GM06990 (cell line): ENCODE data around the gene CNOT1.

Experiments used
- DNase-seq: peaks from one replicate; pipeline ENCODE4 v3.0.0-alpha.2; 2011; ENCODE audit not compliant: insufficient read length; ENCODE audit errors: extremely low read depth
- H3K27me3 ChIP-seq: replicated peaks from 2 replicates; pipeline ENCODE4 v1.6.0; 2011; ENCODE audit warnings: low read length; ENCODE audit not compliant: control insufficient read depth, insufficient read depth
- H3K36me3 ChIP-seq: 2 replicates; pipeline ENCODE4 v1.5.1; 2011; ENCODE audit warnings: low read length; ENCODE audit not compliant: control insufficient read depth, insufficient read depth
- H3K4me3 ChIP-seq: replicated peaks from 2 replicates; pipeline ENCODE4 v1.5.1; 2011; ENCODE audit warnings: low read depth, mild to moderate bottlenecking, control low read depth, low read length
- TF ChIP-seq, protein P1 (sequence below): IDR thresholded peaks from 2 replicates; pipeline ENCODE4 v1.5.1; 2011; ENCODE audit warnings: low read length, control low read depth, mild to moderate bottlenecking, inconsistent platforms; ENCODE audit not compliant: insufficient read depth, poor library complexity, severe bottlenecking

CNOT1 gene

DNA sequence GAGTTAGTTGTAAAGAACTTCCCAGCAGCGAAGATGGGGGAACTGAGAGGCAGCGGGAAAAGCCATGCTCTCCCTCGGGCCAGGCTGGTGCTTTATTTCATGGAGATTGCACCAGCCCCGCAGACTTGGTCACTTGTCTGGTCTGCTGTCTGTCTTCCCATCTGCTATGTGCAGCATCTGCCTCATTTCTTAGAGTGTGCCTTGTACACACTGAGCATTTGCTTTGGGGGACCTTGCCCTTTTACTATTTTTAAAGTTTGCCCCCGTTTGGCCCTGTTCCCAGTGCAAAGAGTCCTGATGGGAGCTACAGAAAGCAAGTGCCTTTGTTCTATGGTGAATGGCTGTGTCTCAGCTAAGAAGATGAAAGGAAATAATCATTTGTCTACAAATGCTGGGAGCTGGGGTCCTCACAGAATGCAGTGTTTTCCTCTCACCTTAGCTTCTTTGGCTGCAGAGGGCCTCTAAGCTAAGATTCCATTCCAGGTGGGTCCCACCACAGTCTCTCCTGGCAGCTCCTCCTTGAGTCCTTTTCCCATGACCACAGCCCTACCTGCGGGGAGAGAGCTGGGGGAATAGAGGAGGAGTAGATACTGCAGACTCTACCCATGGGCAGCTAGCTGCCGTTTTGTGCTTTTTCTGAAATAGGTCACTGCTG is 25.1 kb upstream of the CNOT1 start:
- no peak overlapping the region for H3K4me3 ChIP-seq
- TF ChIP-seq, protein P1, sequence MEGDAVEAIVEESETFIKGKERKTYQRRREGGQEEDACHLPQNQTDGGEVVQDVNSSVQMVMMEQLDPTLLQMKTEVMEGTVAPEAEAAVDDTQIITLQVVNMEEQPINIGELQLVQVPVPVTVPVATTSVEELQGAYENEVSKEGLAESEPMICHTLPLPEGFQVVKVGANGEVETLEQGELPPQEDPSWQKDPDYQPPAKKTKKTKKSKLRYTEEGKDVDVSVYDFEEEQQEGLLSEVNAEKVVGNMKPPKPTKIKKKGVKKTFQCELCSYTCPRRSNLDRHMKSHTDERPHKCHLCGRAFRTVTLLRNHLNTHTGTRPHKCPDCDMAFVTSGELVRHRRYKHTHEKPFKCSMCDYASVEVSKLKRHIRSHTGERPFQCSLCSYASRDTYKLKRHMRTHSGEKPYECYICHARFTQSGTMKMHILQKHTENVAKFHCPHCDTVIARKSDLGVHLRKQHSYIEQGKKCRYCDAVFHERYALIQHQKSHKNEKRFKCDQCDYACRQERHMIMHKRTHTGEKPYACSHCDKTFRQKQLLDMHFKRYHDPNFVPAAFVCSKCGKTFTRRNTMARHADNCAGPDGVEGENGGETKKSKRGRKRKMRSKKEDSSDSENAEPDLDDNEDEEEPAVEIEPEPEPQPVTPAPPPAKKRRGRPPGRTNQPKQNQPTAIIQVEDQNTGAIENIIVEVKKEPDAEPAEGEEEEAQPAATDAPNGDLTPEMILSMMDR = no peak
- no peak for DNase-seq
- H3K27me3 ChIP-seq = no peaks in the 10 kb centered on the region
- H3K36me3 ChIP-seq = no peaks in the 10 kb centered on the region

DNA sequence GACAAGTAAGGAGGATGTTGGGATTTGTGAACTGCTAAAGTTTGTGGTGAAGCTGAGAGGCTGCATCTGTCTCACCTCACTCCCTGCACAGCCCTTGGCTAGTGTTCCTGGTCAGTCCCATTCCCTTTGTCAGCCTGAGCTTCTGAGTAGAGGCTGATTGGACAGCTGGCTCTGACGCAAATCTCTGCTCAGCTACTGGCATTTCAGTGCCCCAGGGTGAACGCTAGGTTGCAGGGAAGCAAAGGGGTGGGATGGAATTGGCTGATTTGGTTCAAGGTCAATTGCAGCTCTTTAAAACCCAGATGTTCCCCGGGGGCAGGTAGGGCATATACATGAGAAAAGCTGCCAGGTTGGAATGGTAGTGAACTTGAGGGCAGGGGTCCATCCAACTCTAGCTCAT is 23.1 kb upstream of the CNOT1 start:
- H3K4me3 ChIP-seq = no peak overlapping the region
- TF ChIP-seq, protein P1 = no peak
- no peaks in the 10 kb centered on the region for H3K27me3 ChIP-seq
- DNase-seq = no peak
- H3K36me3 ChIP-seq = no peaks in the 10 kb centered on the region

DNA sequence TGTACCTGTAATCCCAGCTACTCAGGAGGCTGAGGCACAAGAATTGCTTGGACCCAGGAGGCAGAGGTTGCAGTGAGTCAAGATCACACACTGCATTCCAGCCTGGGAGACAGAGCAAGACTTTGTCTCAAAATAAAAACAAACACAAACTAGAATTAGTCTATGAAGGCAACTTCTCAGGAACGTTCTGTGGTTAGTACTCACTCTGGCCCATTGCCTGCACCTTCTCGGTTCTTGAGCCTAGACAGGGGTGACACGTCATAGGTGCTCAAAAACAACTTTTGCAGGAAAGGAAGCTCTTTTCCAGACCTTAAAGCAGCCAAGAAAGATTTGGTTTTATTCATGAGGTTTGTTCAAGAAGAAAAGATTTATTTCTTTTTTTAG is 22.3 kb upstream of the CNOT1 start:
- Histone ChIP-seq H3K36me3 (no peaks in the 10 kb centered on the region), H3K4me3 (no peak overlapping the region), H3K27me3 (no peaks in the 10 kb centered on the region)
- DNase-seq = no peak
- TF ChIP-seq, protein P1 = no peak

DNA sequence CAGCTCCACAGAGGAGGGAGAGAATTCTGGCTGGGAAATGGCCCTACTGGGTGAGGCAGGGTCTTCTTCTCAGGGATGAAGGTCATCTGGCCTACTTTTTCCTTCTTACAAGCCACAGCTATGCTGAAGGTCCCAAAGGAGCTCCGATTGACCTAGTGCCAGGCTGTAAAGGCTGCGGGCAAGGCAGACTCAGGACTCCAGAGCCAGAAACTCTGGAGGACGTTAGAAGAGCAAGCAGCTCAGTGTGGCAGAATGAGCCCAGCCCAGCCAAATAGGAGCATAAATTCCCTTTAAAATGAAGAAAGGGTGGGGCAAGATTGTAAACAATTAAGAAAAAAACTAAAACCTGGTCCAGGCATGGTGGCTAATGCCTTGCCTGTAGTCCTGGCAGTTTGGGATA is 20.1 kb upstream of the CNOT1 start:
- TF ChIP-seq, protein P1 = no peak
- H3K36me3 ChIP-seq = no peaks in the 10 kb centered on the region
- H3K4me3 ChIP-seq = no peak overlapping the region
- no peak for DNase-seq
- H3K27me3 ChIP-seq = no peaks in the 10 kb centered on the region

DNA sequence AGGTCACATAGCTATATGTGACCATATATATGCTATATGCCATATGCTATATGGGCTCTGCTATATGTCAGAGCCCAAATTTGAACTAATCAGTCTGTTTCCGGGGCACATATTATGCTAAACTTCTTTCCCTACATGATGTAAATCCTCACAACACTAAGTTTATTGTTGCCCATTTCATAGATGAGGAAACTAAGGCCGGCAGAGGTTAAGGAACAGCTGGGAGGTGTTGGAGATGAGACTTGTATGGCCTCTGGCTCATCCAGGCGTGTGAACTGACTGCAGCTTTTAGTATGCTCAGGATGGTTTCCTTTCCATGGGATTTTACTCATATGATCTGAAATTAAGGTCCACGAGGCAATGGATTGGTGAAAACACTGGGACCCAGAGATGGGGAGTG is 17.5 kb upstream of the CNOT1 start:
- no peaks in the 10 kb centered on the region for H3K36me3 ChIP-seq
- H3K27me3 ChIP-seq = no peaks in the 10 kb centered on the region
- DNase-seq = no peak
- TF ChIP-seq, protein P1 = no peak
- H3K4me3 ChIP-seq = no peak overlapping the region
